GM12878 (cell line): ENCODE data around the gene FIGNL2. TPM values are rescaled to one million over a fixed set of nuclear protein-coding genes. Genes with fewer than 3 reads are reported as not detected.

Experiments used
- ATAC-seq: fragments of 200-7000 bp; cut with Tn5 transposase; 3 replicates; pipeline ENCODE4 v1.9.1; 2020; ENCODE audit warnings: mild to moderate bottlenecking, moderate library complexity
- BruUV-seq: library from RNA; stranded (reverse); fragments of 400-500 nt; replicated peaks from 2 replicates; lab custom pipeline; 2021; lab: Mats Ljungman, UMichigan
- CTCF ChIA-PET: fragments of 300-600 bp; sonication (Branson Sonifier 250); formaldehyde crosslinking; extraction: SDS; loops from one replicate; lab custom pipeline; 2021; ENCODE audit warnings: inconsistent platforms; lab: Yijun Ruan, JAX
- POLR2A ChIA-PET: fragments of 350-600 bp; formaldehyde crosslinking; extraction: SDS; loops from one replicate; lab custom pipeline; 2021; ENCODE audit warnings: inconsistent platforms; lab: Charles Lee
- RAD21 ChIA-PET: fragments of 300-600 bp; sonication (Branson Sonifier 250); formaldehyde crosslinking; loops from one replicate; lab custom pipeline; 2023; ENCODE audit warnings: antibody characterized with exemption; ENCODE audit not compliant: unreplicated experiment; lab: Charles Lee
- SMC1A ChIA-PET: fragments of 300-600 bp; sonication (Branson Sonifier 250); formaldehyde crosslinking; loops from one replicate; lab custom pipeline; 2023; ENCODE audit not compliant: unreplicated experiment, uncharacterized antibody; lab: Charles Lee
- DNase-seq: peaks from one replicate; pipeline ENCODE4 v3.0.0-alpha.2; 2011; ENCODE audit warnings: low read depth, low spot score
- FAIRE-seq: peaks from 3 replicates; lab custom pipeline; 2011; peaks lifted over from hg19 to GRCh38; lab: Jason Lieb, UNC
- H2AFZ ChIP-seq: 2 replicates; pipeline ENCODE4 v1.6.0; 2011; ENCODE audit warnings: low read depth, low read length, control low read depth; ENCODE audit not compliant: control insufficient read depth
- H3K27ac ChIP-seq: 2 replicates; pipeline ENCODE4 v1.5.1; 2011; ENCODE audit warnings: control low read depth; ENCODE audit not compliant: control insufficient read depth, insufficient read depth
- H3K27me3 ChIP-seq, 2 experiments: replicated peaks in 1 of 2; 2 replicates each; pipeline versions ENCODE4 v1.6.0 to v1.6.1; 2011; ENCODE audit warnings: low read length in 1 of 2; ENCODE audit not compliant: control insufficient read depth in 2 of 2, insufficient read depth in 2 of 2
- H3K36me3 ChIP-seq, 2 experiments: 2 replicates each; pipeline ENCODE4 v1.5.1; 2011; ENCODE audit warnings: low read length in 1 of 2; ENCODE audit not compliant: control insufficient read depth in 2 of 2, insufficient read depth in 2 of 2
- H3K4me1 ChIP-seq: 2 replicates; pipeline ENCODE4 v1.6.1; 2011; ENCODE audit warnings: mild to moderate bottlenecking, low read length, moderate library complexity, mixed read lengths; ENCODE audit not compliant: control insufficient read depth, insufficient read depth
- H3K4me2 ChIP-seq: 2 replicates; pipeline ENCODE4 v1.6.0; 2011; ENCODE audit warnings: control low read depth; ENCODE audit not compliant: control insufficient read depth, insufficient read depth
- H3K4me3 ChIP-seq: fragments of 200-600 bp; sonication (generic); 2 replicates; pipeline ENCODE4 v1.5.1; 2016
- H3K79me2 ChIP-seq: 2 replicates; pipeline ENCODE4 v1.6.0; 2011; ENCODE audit warnings: low read length; ENCODE audit not compliant: control insufficient read depth, insufficient read depth
- H3K9ac ChIP-seq: 2 replicates; pipeline ENCODE4 v1.8.0; 2011; ENCODE audit warnings: low read length, control low read depth, mixed read lengths; ENCODE audit not compliant: control insufficient read depth, insufficient read depth
- H3K9me3 ChIP-seq: replicated peaks from 3 replicates; pipeline ENCODE4 v1.5.1; 2011; ENCODE audit warnings: mild to moderate bottlenecking, low read length; ENCODE audit not compliant: control insufficient read depth, insufficient read depth
- H4K20me1 ChIP-seq: 2 replicates; pipeline ENCODE4 v1.6.0; 2011; ENCODE audit not compliant: control insufficient read depth, insufficient read depth
- CHD1 ChIP-seq: IDR thresholded peaks from 2 replicates; pipeline ENCODE4 v1.6.1; 2012; ENCODE audit warnings: low read depth, low read length, improper control_type of control experiment
- EP300 ChIP-seq, 2 experiments: fragments of 150-350 bp in 1 of 2; IDR thresholded peaks; 2 replicates each; pipeline ENCODE4 v1.6.1; 2011 to 2012; ENCODE audit warnings: low read depth in 2 of 2, low read length in 2 of 2, borderline replicate concordance in 1 of 2, improper control_type of control experiment in 1 of 2, inconsistent platforms in 1 of 2; ENCODE audit not compliant: control insufficient read depth in 1 of 2
- HCFC1 ChIP-seq: fragments of 150-350 bp; IDR thresholded peaks from 2 replicates; pipeline ENCODE4 v1.6.1; 2014; ENCODE audit warnings: low read length
- HDAC6 ChIP-seq: fragments of 200-600 bp; sonication (generic); IDR thresholded peaks from one replicate; pipeline ENCODE4 v1.8.0; 2017; ENCODE audit warnings: antibody characterized with exemption; ENCODE audit not compliant: unreplicated experiment
- HDGF ChIP-seq: fragments of 450-650 bp; IDR thresholded peaks from 2 replicates; pipeline ENCODE4 v1.6.1; 2016; ENCODE audit warnings: antibody characterized with exemption
- HSF1 ChIP-seq: fragments of 150-350 bp; IDR thresholded peaks from 2 replicates; pipeline ENCODE4 v1.6.1; 2014; ENCODE audit warnings: mild to moderate bottlenecking, low read depth, low read length
- PAX5 ChIP-seq: IDR thresholded peaks from 2 replicates; pipeline ENCODE4 v1.6.1; 2011; ENCODE audit warnings: low read depth, low read length, borderline replicate concordance
- RAD51 ChIP-seq: fragments of 450-650 bp; IDR thresholded peaks from 2 replicates; pipeline ENCODE4 v1.6.1; 2016; ENCODE audit warnings: moderate library complexity, mild to moderate bottlenecking, inconsistent platforms
- RB1 ChIP-seq: fragments of 450-650 bp; formaldehyde crosslinking; IDR thresholded peaks from 2 replicates; pipeline ENCODE4 v1.6.1; 2017; ENCODE audit warnings: mild to moderate bottlenecking, borderline replicate concordance
- SIN3A ChIP-seq: IDR thresholded peaks from 2 replicates; pipeline ENCODE4 v1.6.1; 2012; ENCODE audit warnings: low read depth, low read length, improper control_type of control experiment
- WRNIP1 ChIP-seq: IDR thresholded peaks from 2 replicates; pipeline ENCODE4 v1.6.1; 2011; ENCODE audit warnings: low read depth, low read length, improper control_type of control experiment, borderline replicate concordance
- WGBS: methylation state at CpG from one replicate; pipeline ENCODE4 v1.1.6; 2016; ENCODE audit warnings: low lambda C conversion rate; ENCODE audit not compliant: insufficient replicate concordance, insufficient coverage; ENCODE audit errors: missing lambda C conversion rate; 5-methylcytosine and 5-hydroxymethylcytosine counted together
- in situ Hi-C: fragments of 300-500 bp; cut with MboI; formaldehyde crosslinking; loops from 9 replicates; pipeline ENCODE4 v1.14.3; 2018; ENCODE audit warnings: mixed read lengths
- intact Hi-C: fragments of 100-400 bp; cut with micrococcal nuclease; formaldehyde crosslinking; loops from one replicate; pipeline ENCODE4 v1.14.2; 2022; ENCODE audit not compliant: unreplicated experiment
- polyA plus RNA-seq, 11 experiments: library from polyadenylated mRNA; depleted of rRNA in 4 of 11; unstranded in 6 of 11; stranded (reverse) in 5 of 11; fragments of >200 nt; fragmentation: Nextera tagmentation in 4 of 11; fragmentation: Illumina TruSeq in 1 of 11; extraction: Ambion mirVana in 4 of 11; extraction: Trizol in 1 of 11; gene quantifications; 1 replicate in 1 of 11; 2 replicates in 10 of 11; pipeline versions ENCODE4 v1.2.1 to v1.2.3, GENCODE V29; 2011 to 2016; ENCODE audit warnings: inconsistent platforms in 2 of 11, missing spikeins in 2 of 11, low read depth in 1 of 11
- total RNA-seq, 4 experiments: library from RNA; depleted of rRNA in 3 of 4; stranded (reverse); fragments of >200 nt in 3 of 4; fragmentation: Illumina TruSeq in 1 of 4; extraction: Trizol in 1 of 4; gene quantifications; 2 replicates each; pipeline versions ENCODE4 v1.2.1 to v1.2.3, GENCODE V29; 2013 to 2021
- TF ChIP-seq, protein P1 (sequence below): fragments of 450-650 bp; IDR thresholded peaks from 2 replicates; pipeline ENCODE4 v1.6.1; 2017; ENCODE audit warnings: mild to moderate bottlenecking, low read depth, inconsistent platforms; ENCODE audit not compliant: poor library complexity, severe bottlenecking
- TF ChIP-seq, protein P2 (sequence below): fragments of 450-650 bp; IDR thresholded peaks from 2 replicates; pipeline ENCODE4 v1.6.1; 2017; ENCODE audit warnings: mild to moderate bottlenecking, moderate library complexity

The FIGNL2 gene
- total and polyA plus RNA-seq, 10 of the 15 experiments (the other 5 are each of a cell fraction or from before 2014, with no cell fraction given), result not detected

DNA sequence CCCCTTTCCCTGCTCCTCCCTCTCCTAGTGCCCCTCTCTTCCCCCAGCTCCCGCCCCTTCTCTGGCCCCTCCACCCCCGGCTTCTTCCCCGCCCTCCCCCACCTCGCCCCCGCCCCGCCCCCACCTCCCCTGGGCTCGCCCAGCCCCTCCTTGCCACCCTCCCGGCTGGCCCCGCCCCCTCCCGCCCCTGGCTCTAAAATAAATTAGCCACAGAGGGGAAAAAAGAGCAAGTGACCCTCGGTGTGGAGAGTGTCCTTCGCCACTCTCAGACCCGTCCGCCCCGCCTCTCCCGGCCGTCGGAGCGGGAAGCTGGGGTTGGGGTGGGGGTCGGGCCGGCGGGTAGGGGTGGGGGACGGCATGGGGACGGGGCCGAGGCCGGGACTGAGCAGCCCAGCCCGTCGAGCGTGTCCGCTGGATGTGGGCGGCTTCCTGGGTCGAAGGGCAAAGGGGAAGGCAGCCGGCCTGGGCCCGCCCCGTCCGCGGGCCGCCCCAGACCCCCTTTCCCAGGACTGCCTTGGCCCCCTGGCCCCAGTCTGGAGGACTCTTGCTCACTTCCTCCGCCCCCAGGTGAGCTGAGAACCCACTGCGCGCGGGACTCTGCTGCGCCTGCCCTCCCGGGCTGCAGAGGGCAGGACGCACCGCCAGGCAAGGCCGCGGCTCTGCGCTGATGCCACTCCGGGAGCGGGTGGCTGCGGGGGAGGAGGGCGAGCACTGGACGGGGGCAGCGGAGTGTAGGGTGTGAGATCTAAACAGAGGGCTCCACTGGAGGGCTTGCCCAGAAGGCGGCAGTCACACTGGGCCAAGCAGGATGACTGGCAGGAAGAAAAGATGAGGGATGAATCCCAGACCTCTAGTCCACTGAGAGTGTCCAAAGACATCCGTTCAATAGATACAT, 570 bp upstream of the FIGNL2 start:
- H3K27ac ChIP-seq, result no peak overlapping the region
- ChIA-PET RAD21 (no interaction called here), SMC1A (no interaction called here), POLR2A (no interaction called here), CTCF (no interaction called here)
- intact Hi-C loops (no loop called here), in situ Hi-C loops (no loop called here)
- DNase-seq, result no peak
- no peak for ATAC-seq
- BruUV-seq, result no TSS peak
- H2AFZ ChIP-seq, result no peak overlapping the region
- no peak overlapping the region for H3K9ac ChIP-seq
- peaks cover 0 to 4% of the 10 kb centered on the region in 2 experiments; a peak in 3 of 4 replicates for H3K27me3 ChIP-seq
- no peak overlapping the region for H3K4me2 ChIP-seq
- H4K20me1 ChIP-seq, result no peaks in the 10 kb centered on the region
- 35% methylated on average over 15 of the region's 57 CpGs for WGBS
- no peaks in the 10 kb centered on the region for H3K36me3 ChIP-seq
- no peaks in the 10 kb centered on the region for H3K9me3 ChIP-seq
- H3K4me3 ChIP-seq, result no peak overlapping the region
- FAIRE-seq, result no peak
- H3K4me1 ChIP-seq, result no peaks in the 10 kb centered on the region
- no peaks in the 10 kb centered on the region for H3K79me2 ChIP-seq
- TF ChIP-seq SIN3A, result no peak
- TF ChIP-seq, protein P1, sequence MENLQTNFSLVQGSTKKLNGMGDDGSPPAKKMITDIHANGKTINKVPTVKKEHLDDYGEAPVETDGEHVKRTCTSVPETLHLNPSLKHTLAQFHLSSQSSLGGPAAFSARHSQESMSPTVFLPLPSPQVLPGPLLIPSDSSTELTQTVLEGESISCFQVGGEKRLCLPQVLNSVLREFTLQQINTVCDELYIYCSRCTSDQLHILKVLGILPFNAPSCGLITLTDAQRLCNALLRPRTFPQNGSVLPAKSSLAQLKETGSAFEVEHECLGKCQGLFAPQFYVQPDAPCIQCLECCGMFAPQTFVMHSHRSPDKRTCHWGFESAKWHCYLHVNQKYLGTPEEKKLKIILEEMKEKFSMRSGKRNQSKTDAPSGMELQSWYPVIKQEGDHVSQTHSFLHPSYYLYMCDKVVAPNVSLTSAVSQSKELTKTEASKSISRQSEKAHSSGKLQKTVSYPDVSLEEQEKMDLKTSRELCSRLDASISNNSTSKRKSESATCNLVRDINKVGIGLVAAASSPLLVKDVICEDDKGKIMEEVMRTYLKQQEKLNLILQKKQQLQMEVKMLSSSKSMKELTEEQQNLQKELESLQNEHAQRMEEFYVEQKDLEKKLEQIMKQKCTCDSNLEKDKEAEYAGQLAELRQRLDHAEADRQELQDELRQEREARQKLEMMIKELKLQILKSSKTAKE, result no peak
- no peak for TF ChIP-seq PAX5
- TF ChIP-seq EP300 (IDR thresholded peaks at IDR 0.05; ENCODE audit: borderline replicate concordance in 1 of 2, control insufficient read depth in 1 of 2, low read depth in 2 of 2, low read length in 2 of 2), result no peak
- no peak for TF ChIP-seq RB1
- no peak for TF ChIP-seq RAD51
- TF ChIP-seq HSF1, result no peak
- TF ChIP-seq CHD1, result no peak
- TF ChIP-seq, protein P2, sequence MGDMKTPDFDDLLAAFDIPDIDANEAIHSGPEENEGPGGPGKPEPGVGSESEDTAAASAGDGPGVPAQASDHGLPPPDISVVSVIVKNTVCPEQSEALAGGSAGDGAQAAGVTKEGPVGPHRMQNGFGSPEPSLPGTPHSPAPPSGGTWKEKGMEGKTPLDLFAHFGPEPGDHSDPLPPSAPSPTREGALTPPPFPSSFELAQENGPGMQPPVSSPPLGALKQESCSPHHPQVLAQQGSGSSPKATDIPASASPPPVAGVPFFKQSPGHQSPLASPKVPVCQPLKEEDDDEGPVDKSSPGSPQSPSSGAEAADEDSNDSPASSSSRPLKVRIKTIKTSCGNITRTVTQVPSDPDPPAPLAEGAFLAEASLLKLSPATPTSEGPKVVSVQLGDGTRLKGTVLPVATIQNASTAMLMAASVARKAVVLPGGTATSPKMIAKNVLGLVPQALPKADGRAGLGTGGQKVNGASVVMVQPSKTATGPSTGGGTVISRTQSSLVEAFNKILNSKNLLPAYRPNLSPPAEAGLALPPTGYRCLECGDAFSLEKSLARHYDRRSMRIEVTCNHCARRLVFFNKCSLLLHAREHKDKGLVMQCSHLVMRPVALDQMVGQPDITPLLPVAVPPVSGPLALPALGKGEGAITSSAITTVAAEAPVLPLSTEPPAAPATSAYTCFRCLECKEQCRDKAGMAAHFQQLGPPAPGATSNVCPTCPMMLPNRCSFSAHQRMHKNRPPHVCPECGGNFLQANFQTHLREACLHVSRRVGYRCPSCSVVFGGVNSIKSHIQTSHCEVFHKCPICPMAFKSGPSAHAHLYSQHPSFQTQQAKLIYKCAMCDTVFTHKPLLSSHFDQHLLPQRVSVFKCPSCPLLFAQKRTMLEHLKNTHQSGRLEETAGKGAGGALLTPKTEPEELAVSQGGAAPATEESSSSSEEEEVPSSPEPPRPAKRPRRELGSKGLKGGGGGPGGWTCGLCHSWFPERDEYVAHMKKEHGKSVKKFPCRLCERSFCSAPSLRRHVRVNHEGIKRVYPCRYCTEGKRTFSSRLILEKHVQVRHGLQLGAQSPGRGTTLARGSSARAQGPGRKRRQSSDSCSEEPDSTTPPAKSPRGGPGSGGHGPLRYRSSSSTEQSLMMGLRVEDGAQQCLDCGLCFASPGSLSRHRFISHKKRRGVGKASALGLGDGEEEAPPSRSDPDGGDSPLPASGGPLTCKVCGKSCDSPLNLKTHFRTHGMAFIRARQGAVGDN, result no peak
- no peak for TF ChIP-seq HDAC6
- no peak for TF ChIP-seq HCFC1
- TF ChIP-seq WRNIP1, result no peak
- no peak for TF ChIP-seq HDGF
